Esophagus muscularis mucosa (tissue), 4 donors: Measurements from ENCODE around the gene RTKN. TPM values are rescaled to one million over a fixed set of nuclear protein-coding genes. Genes with fewer than 3 reads are reported as not detected.
"Not testable (repeated sequence)": the region's sequence is repeated elsewhere in the genome, so short reads cannot be mapped to it uniquely, and the experiment has no call there.

Experiments
- DNase-seq: peaks from one replicate; pipeline ENCODE4 v3.0.0-alpha.2; 2017; ENCODE audit errors: extremely low spot score
- H3K27ac ChIP-seq, 4 donors: fragments of 200-600 bp; sonication (generic); replicated peaks in 1 of 4; 1 replicate in 3 of 4; 2 replicates in 1 of 4; pipeline ENCODE4 v1.5.1; 2016 to 2019; ENCODE audit warnings: mild to moderate bottlenecking in 1 of 4
- H3K27me3 ChIP-seq, 4 donors: fragments of 200-600 bp; sonication (generic); one replicate each; pipeline versions ENCODE4 v1.5.1 to v1.6.0; 2016 to 2019
- H3K36me3 ChIP-seq, 4 donors: fragments of 200-600 bp; sonication (generic); one replicate each; pipeline ENCODE4 v1.5.1; 2016 to 2019
- H3K4me1 ChIP-seq, 4 donors: fragments of 200-600 bp; sonication (generic); one replicate each; pipeline ENCODE4 v1.5.1; 2016 to 2019
- H3K4me3 ChIP-seq, 4 donors: fragments of 200-600 bp; sonication (generic); 1 replicate in 2 of 4; 2 replicates in 2 of 4; pipeline ENCODE4 v1.5.1; 2016 to 2019; ENCODE audit warnings: mild to moderate bottlenecking in 4 of 4, moderate library complexity in 1 of 4
- H3K9me3 ChIP-seq, 4 donors: fragments of 200-600 bp; sonication (generic); 1 replicate in 3 of 4; 2 replicates in 1 of 4; pipeline ENCODE4 v1.5.1; 2016 to 2019
- CTCF ChIP-seq, 3 experiments: fragments of 200-600 bp in 2 of 3; fragments of 450-650 bp in 1 of 3; sonication (generic) in 2 of 3; IDR thresholded peaks; one replicate each; pipeline ENCODE4 v1.5.1; 2017 to 2019; ENCODE audit warnings: antibody characterized with exemption in 3 of 3, mild to moderate bottlenecking in 2 of 3, moderate library complexity in 1 of 3
- EP300 ChIP-seq: sonication (generic); formaldehyde crosslinking; IDR thresholded peaks from one replicate; pipeline ENCODE4 v1.6.1; 2017; ENCODE audit warnings: antibody characterized with exemption
- POLR2A ChIP-seq: fragments of 450-650 bp; IDR thresholded peaks from one replicate; pipeline ENCODE4 v1.6.1; 2017; ENCODE audit warnings: antibody characterized with exemption, moderate library complexity, mild to moderate bottlenecking, low read depth
- POLR2AphosphoS5 ChIP-seq, 2 donors: sonication (generic); formaldehyde crosslinking; IDR thresholded peaks; one replicate each; pipeline ENCODE4 v1.6.1; 2017; ENCODE audit warnings: antibody characterized with exemption in 2 of 2
- WGBS: methylation state at CpG from one replicate; pipeline ENCODE4 v1.1.5; 2018; 5-methylcytosine and 5-hydroxymethylcytosine counted together
- intact Hi-C: fragments of 100-400 bp; cut with DNase I; formaldehyde crosslinking; loops from one replicate; pipeline ENCODE4 v1.15.1; 2023
- total RNA-seq, 4 donors: library from RNA; depleted of rRNA; stranded (reverse); fragments of >200 nt; gene quantifications; one replicate each; pipeline versions ENCODE4 v1.1.0 to v1.2.1, GENCODE V29; 2016

RTKN gene
- total RNA-seq, 4 donors from 2014 or later: 8.4 to 14.1 (median 11.3) TPM

- intact Hi-C loops: no loop called here
- WGBS: 84% methylated on average over 5 of the region's 5 CpGs
- no peak for DNase-seq
- Histone ChIP-seq H3K4me3 (no peak overlapping the region), H3K36me3 (no peaks in the 10 kb centered on the region), H3K9me3 (no peaks in the 10 kb centered on the region), H3K4me1 (peaks cover 0 to under 1% (median under 1%) of the 10 kb centered on the region in 4 donors), H3K27me3 (peaks cover 0 to 15% (median under 1%) of the 10 kb centered on the region in 4 donors), H3K27ac (no peak overlapping the region)
- TF ChIP-seq CTCF (IDR thresholded peaks at IDR 0.05) (no peak), EP300 (no peak), POLR2A (no peak), POLR2AphosphoS5 (IDR thresholded peaks at IDR 0.05) (no peak)
Observed at GRCh38 chr2:74447230-74447999, 5.7 kb upstream of the RTKN start.

- Histone ChIP-seq H3K9me3 (no peaks in the 10 kb centered on the region), H3K4me1 (peaks cover 17 to 27% (median 22%) of the 10 kb centered on the region in 4 donors), H3K27ac (no peak overlapping the region), H3K36me3 (no peaks in the 10 kb centered on the region), H3K4me3 (no peak overlapping the region), H3K27me3 (peaks cover 0 to 30% (median 7%) of the 10 kb centered on the region in 4 donors)
- 22% methylated on average over 5 of the region's 5 CpGs for WGBS
- intact Hi-C loops: no loop called here
- no peak for DNase-seq
- no peak for TF ChIP-seq EP300
- no peak for TF ChIP-seq CTCF (IDR thresholded peaks at IDR 0.05)
Observed at GRCh38 chr2:74444498-74445318, 3.0 kb upstream of the RTKN start.

GRCh38 chr2:74442483-74443297 lies 953 bp upstream of the RTKN start:
- H3K36me3 ChIP-seq, H3K9me3 ChIP-seq, DNase-seq, intact Hi-C loops: not testable (repeated sequence)
- peaks cover 0 to 27% (median 7%) of the 10 kb centered on the region in 4 donors for H3K27me3 ChIP-seq
- H3K27ac ChIP-seq: peak overlapping the region in 2 of 4 donors; percentile 82 to 83
- H3K4me1 ChIP-seq: peaks cover 30 to 47% (median 40%) of the 10 kb centered on the region in 4 donors
- H3K4me3 ChIP-seq: peak overlapping the region in 3 of 4 donors; percentile 59 to 66 (median 63)
- 93% methylated on average over 16 of the region's 16 CpGs for WGBS

- Histone ChIP-seq H3K9me3 (no peaks in the 10 kb centered on the region), H3K36me3 (peaks cover 0 to under 1% (median 0%) of the 10 kb centered on the region in 4 donors), H3K27ac (peak overlapping the region; percentile 80 to 86 (median 82)), H3K4me3 (peak overlapping the region; percentile 59 to 66 (median 63)), H3K4me1 (peaks cover 30 to 58% (median 54%) of the 10 kb centered on the region in 4 donors), H3K27me3 (peaks cover 0 to 27% (median 7%) of the 10 kb centered on the region in 4 donors)
- DNase-seq: no peak
- 41% methylated on average over 33 of the region's 33 CpGs for WGBS
- intact Hi-C loops: no loop called here
- TF ChIP-seq CTCF (IDR thresholded peaks at IDR 0.05) (no peak), POLR2A (no peak), POLR2AphosphoS5 (IDR thresholded peaks at IDR 0.05) (no peak), EP300 (no peak)
Observed at GRCh38 chr2:74441170-74441689, 507 bp downstream of the RTKN start.
